Thyroid gland (tissue), 4 donors: ENCODE data around the gene CST2. TPM values are rescaled to one million over a fixed set of nuclear protein-coding genes. Genes with fewer than 3 reads are reported as not detected.
"Not testable (repeated sequence)": the region's sequence is repeated elsewhere in the genome, so short reads cannot be mapped to it uniquely, and the experiment has no call there.

ENCODE experiments used
- DNase-seq, 2 donors: peaks; one replicate each; pipeline ENCODE4 v3.0.0-alpha.2; 2019
- H3K27ac ChIP-seq, 3 donors: fragments of 200-600 bp; sonication (generic); 1 replicate in 2 of 3; 2 replicates in 1 of 3; pipeline ENCODE4 v1.5.1; 2016 to 2019; ENCODE audit warnings: mild to moderate bottlenecking in 1 of 3, moderate library complexity in 1 of 3
- H3K27me3 ChIP-seq: fragments of 200-600 bp; sonication (generic); one replicate; pipeline ENCODE4 v1.5.1; 2019
- H3K36me3 ChIP-seq, 2 donors: fragments of 200-600 bp; sonication (generic); one replicate each; pipeline ENCODE4 v1.5.1; 2016 to 2019
- H3K4me1 ChIP-seq, 2 donors: fragments of 200-600 bp; sonication (generic); one replicate each; pipeline ENCODE4 v1.5.1; 2017 to 2019
- H3K4me3 ChIP-seq, 3 donors: fragments of 200-600 bp; sonication (generic); replicated peaks in 1 of 3; 1 replicate in 2 of 3; 2 replicates in 1 of 3; pipeline ENCODE4 v1.5.1; 2016; ENCODE audit warnings: mild to moderate bottlenecking in 1 of 3
- H3K9me3 ChIP-seq: fragments of 200-600 bp; sonication (generic); one replicate; pipeline ENCODE4 v1.5.1; 2017
- POLR2A ChIP-seq, 2 donors: fragments of 450-650 bp; IDR thresholded peaks; one replicate each; pipeline ENCODE4 v1.6.1; 2017; ENCODE audit warnings: antibody characterized with exemption in 2 of 2, mild to moderate bottlenecking in 2 of 2, moderate library complexity in 1 of 2
- WGBS, 2 donors: methylation state at CpG; one replicate each; pipeline ENCODE4 v1.1.5; 2017; 5-methylcytosine and 5-hydroxymethylcytosine counted together
- intact Hi-C: fragments of 100-400 bp; cut with DNase I; formaldehyde crosslinking; loops from one replicate; pipeline ENCODE4 v1.15.1; 2023
- total RNA-seq, 4 donors: library from RNA; depleted of rRNA; stranded (reverse); fragments of >200 nt; gene quantifications; one replicate each; pipeline ENCODE4 v1.2.3, GENCODE V29; 2016
- TF ChIP-seq, protein P1 (sequence below), 6 experiments: fragments of 200-600 bp in 3 of 6; fragments of 450-650 bp in 3 of 6; sonication (generic) in 3 of 6; IDR thresholded peaks; one replicate each; pipeline ENCODE4 v1.5.1; 2016 to 2019; ENCODE audit warnings: antibody characterized with exemption in 6 of 6, mild to moderate bottlenecking in 2 of 6, inconsistent platforms in 1 of 6, moderate library complexity in 1 of 6

CST2 gene
- total RNA-seq, 4 donors from 2014 or later, result not detected

GRCh38 chr20:23800865-23801264 lies 25.7 kb downstream of the CST2 start:
- Histone ChIP-seq H3K27me3 (no peaks in the 10 kb centered on the region), H3K27ac (no peak overlapping the region), H3K4me3 (no peak overlapping the region), H3K36me3 (no peaks in the 10 kb centered on the region), H3K4me1 (no peaks in the 10 kb centered on the region), H3K9me3 (no peaks in the 10 kb centered on the region)
- intact Hi-C loops, result no loop called here
- whole genome bisulfite sequencing, 2 donors, result 96 to 97% methylated on average over 3 of the region's 3 CpGs
- TF ChIP-seq, protein P1, sequence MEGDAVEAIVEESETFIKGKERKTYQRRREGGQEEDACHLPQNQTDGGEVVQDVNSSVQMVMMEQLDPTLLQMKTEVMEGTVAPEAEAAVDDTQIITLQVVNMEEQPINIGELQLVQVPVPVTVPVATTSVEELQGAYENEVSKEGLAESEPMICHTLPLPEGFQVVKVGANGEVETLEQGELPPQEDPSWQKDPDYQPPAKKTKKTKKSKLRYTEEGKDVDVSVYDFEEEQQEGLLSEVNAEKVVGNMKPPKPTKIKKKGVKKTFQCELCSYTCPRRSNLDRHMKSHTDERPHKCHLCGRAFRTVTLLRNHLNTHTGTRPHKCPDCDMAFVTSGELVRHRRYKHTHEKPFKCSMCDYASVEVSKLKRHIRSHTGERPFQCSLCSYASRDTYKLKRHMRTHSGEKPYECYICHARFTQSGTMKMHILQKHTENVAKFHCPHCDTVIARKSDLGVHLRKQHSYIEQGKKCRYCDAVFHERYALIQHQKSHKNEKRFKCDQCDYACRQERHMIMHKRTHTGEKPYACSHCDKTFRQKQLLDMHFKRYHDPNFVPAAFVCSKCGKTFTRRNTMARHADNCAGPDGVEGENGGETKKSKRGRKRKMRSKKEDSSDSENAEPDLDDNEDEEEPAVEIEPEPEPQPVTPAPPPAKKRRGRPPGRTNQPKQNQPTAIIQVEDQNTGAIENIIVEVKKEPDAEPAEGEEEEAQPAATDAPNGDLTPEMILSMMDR (IDR thresholded peaks at IDR 0.05), result no peak
- no peak for TF ChIP-seq POLR2A (IDR thresholded peaks at IDR 0.05)
- DNase-seq, result no peak

DNA sequence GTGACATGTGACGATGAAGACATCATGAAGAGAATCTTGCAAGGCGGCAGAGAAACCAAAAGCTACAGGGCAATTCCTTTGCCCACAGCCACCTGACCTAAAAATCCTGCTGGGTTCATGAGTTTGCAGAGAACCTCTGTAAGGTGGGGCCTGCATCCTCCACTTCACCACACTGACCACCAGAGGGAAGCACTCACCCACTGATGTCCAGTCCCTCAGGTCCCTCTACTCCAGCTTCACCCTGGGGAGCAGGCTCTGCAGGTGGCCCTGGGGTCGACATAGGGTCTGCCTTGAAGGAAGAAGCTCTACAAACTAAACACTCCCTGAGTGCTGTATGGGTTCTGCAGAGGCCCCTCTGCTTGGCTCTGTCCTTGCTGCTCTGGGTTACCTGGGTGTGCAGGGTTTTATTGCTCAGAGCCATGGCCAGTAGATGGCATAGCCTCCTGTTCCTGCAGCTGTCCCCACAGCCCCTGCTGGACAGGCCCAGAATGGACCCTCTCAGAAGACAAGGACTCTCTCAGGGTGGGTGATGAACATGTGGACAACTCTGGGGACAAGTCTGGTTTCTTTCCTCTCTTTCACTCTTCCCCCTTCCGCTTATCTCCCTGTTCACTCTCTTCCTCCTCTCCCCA lies 27.2 kb downstream of the CST2 start:
- H3K4me1 ChIP-seq, H3K27me3 ChIP-seq, intact Hi-C loops, H3K9me3 ChIP-seq, H3K27ac ChIP-seq, H3K4me3 ChIP-seq, H3K36me3 ChIP-seq: not testable (repeated sequence)
- DNase-seq, result peak; percentile 12 to 29
- TF ChIP-seq, protein P1 (IDR thresholded peaks at IDR 0.05), result peak in 5 of 6 experiments; percentile 17 to 53 (median 31)
- 52 to 67% methylated on average over 3 to 4 of the region's 4 CpGs for WGBS, 2 donors

GRCh38 chr20:23795526-23795925 lies 31.0 kb downstream of the CST2 start:
- no peak overlapping the region for H3K4me3 ChIP-seq
- no peak for TF ChIP-seq POLR2A (IDR thresholded peaks at IDR 0.05)
- TF ChIP-seq, protein P1 (IDR thresholded peaks at IDR 0.05), result no peak
- H3K27ac ChIP-seq, result no peak overlapping the region
- no peaks in the 10 kb centered on the region for H3K27me3 ChIP-seq
- H3K36me3 ChIP-seq, result no peaks in the 10 kb centered on the region
- H3K9me3 ChIP-seq, result no peaks in the 10 kb centered on the region
- 92 to 94% methylated on average over 3 of the region's 3 CpGs for WGBS, 2 donors
- intact Hi-C loops, result no loop called here
- no peaks in the 10 kb centered on the region for H3K4me1 ChIP-seq
- DNase-seq, result no peak

DNA sequence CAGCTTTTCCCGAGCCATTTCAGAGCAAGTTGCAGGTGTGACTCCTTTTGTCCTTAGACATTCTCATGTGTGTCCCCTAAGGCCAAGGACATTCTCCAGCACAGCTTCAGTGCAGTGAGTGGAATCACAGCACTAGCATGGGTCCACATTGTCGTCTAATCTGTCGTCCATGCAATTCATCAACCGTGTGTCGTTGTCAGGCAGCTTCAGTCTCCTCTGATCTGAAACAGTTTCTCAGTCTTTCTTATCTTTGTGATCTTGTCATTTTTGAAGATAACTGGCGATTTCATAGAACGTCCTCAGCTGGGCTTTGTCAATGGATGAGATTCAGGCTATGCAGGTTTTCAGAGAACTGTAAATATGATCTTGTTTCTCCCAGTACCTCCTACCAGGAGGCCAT lies 31.7 kb downstream of the CST2 start:
- H3K9me3 ChIP-seq, result no peaks in the 10 kb centered on the region
- WGBS, 2 donors, result 49 to 50% methylated on average over 7 of the region's 7 CpGs
- intact Hi-C loops, result no loop called here
- DNase-seq, result no peak
- no peak overlapping the region for H3K27ac ChIP-seq
- no peaks in the 10 kb centered on the region for H3K36me3 ChIP-seq
- no peak overlapping the region for H3K4me3 ChIP-seq
- H3K27me3 ChIP-seq, result no peaks in the 10 kb centered on the region
- no peak for TF ChIP-seq POLR2A (IDR thresholded peaks at IDR 0.05)
- TF ChIP-seq, protein P1 (IDR thresholded peaks at IDR 0.05), result no peak
- H3K4me1 ChIP-seq, result no peaks in the 10 kb centered on the region

- Histone ChIP-seq H3K36me3 (no peaks in the 10 kb centered on the region), H3K4me1 (no peaks in the 10 kb centered on the region), H3K27me3 (no peaks in the 10 kb centered on the region), H3K4me3 (no peak overlapping the region), H3K27ac (no peak overlapping the region), H3K9me3 (no peaks in the 10 kb centered on the region)
- TF ChIP-seq, protein P1 (IDR thresholded peaks at IDR 0.05), result no peak
- no peak for TF ChIP-seq POLR2A (IDR thresholded peaks at IDR 0.05)
- intact Hi-C loops, result no loop called here
- DNase-seq, result no peak
- WGBS, 2 donors, result 85 to 88% methylated on average over 7 of the region's 7 CpGs
These were observed 32.5 kb downstream of the CST2 start for GRCh38 chr20:23794065-23794464.
